ENCODE results near the gene KATNB1. TPM values are rescaled to one million over a fixed set of nuclear protein-coding genes. Genes with fewer than 3 reads are reported as not detected.
"Not testable (repeated sequence)": the region's sequence is repeated elsewhere in the genome, so short reads cannot be mapped to it uniquely, and the experiment has no call there.

The KATNB1 gene
- total RNA-seq, 1 experiment from 2014 or later, result 24.9 TPM

- DNase-seq (ENCODE audit: low spot score), result no peak
These were observed 7.9 kb downstream of the KATNB1 start for GRCh38 chr16:57743458-57743857.

GRCh38 chr16:57743886-57744641 lies 8.5 kb downstream of the KATNB1 start:
- DNase-seq (ENCODE audit: low spot score), result no peak

GRCh38 chr16:57744642-57744903 lies 9.0 kb downstream of the KATNB1 start:
- no peak for DNase-seq (ENCODE audit: low spot score)

- no peak for DNase-seq (ENCODE audit: low spot score)
These were observed 10.2 kb downstream of the KATNB1 start for GRCh38 chr16:57745768-57746167.

DNA sequence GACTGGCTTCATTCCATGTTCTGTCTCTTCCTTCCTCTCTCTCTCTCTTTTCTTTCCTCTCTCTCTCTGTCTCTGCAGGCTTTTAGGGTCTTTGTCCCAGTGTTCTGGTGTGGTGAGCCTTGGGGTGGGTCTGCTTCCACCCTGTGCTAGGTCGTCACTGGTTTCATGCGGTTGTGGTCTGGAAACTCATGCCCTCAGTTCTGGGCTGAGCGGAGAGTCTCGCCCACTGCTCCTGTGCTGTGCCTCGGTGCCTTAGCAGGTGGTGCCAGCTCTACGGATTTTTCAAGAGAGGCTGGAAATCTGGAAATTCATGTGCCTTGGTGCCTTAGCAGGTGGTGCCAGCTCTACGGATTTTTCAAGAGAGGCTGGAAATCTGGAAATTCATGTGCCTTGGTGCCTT lies 10.7 kb downstream of the KATNB1 start:
- DNase-seq (ENCODE audit: low spot score), result not testable (repeated sequence)

GRCh38 chr16:57747091-57747490 lies 11.5 kb downstream of the KATNB1 start:
- no peak for DNase-seq (ENCODE audit: low spot score)

GRCh38 chr16:57747496-57747895 lies 11.9 kb downstream of the KATNB1 start:
- DNase-seq (ENCODE audit: low spot score), result no peak

GRCh38 chr16:57747996-57748395 lies 12.4 kb downstream of the KATNB1 start:
- no peak for DNase-seq (ENCODE audit: low spot score)

DNA sequence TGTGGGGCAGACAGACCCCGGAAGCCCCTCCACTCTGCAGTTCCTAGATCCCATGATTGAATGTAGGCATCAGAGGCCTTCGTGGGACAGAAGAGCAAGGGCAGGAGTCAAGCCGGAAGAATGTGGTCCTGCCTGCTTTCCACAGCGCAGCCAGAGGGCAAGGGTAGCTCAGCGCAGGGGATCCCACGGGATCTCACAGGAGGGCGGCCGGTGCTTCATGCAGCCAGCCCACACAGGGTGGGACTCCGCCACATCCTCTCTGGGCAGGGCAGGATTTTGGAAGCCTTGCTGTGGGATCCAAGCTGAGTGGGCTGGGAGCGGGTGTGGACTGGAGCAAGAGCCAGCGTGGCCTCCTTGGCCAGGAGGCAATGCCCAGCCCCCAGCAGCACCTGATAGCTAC lies 13.0 kb downstream of the KATNB1 start:
- DNase-seq (ENCODE audit: low spot score), result no peak

GRCh38 chr16:57749101-57749692 lies 13.6 kb downstream of the KATNB1 start:
- no peak for DNase-seq (ENCODE audit: low spot score)

DNA sequence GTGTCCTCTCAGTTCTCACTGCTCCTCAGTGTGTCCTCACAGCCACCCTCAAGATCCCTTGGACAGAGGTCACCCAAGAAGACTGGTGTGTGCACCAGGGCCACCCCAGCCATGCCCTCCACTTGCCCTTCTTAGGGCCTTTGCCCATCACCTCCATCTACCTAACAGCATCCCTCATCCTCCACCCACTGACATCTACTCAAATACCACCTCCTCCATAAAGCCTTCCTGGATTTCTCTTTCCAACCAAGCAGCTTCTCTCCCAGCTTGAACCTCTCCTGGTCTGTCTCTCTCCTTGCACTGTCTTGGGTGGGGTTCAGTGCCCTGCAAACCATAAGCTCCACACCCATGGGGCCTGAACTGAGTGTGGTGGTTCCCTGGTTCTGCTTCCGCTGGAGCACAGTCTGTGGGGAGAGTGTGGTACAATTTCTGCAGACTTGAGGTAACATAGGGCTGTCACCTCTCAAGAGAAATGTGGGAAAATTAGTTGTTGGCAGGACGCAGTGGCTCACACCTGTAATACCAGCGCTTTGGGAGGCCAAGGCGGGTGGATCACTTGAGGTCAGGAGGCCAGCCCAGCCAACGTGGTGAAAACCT lies 14.4 kb downstream of the KATNB1 start:
- no peak for DNase-seq (ENCODE audit: low spot score)

GRCh38 chr16:57750796-57751538 lies 15.4 kb downstream of the KATNB1 start:
- DNase-seq (ENCODE audit: low spot score), result no peak

DNA sequence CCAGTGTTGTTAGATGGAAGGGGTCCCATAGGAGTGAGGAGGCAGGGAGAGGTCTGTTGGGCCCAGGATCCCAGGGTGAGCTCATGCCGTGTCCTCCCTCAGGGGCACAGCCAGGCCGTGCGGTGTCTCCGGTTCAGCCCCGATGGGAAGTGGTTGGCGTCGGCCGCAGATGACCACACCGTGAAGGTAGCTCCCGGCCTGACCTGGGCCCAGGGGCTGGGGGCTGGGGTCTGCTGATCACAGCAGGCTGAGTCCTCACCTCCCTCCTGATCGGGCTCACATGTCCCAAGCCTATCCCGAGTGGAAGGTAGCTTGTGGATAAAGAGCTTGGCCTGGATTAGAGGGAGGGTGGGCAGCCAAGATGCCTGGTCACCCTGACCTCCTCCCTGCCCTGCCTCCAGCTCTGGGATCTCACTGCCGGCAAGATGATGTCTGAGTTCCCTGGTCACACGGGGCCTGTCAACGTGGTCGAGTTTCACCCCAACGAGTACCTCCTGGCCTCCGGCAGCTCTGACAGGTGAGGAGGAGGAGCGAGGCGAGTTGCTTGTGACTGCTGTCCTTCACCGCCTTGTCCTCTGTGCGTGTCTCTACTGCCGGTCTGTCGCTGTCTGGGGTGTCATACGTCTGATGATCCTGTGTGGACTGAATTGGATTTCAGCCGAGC lies 16.1 kb downstream of the KATNB1 start:
- DNase-seq (ENCODE audit: low spot score), result no peak

- no peak for DNase-seq (ENCODE audit: low spot score)
These were observed 16.6 kb downstream of the KATNB1 start for GRCh38 chr16:57752203-57752580.

DNA sequence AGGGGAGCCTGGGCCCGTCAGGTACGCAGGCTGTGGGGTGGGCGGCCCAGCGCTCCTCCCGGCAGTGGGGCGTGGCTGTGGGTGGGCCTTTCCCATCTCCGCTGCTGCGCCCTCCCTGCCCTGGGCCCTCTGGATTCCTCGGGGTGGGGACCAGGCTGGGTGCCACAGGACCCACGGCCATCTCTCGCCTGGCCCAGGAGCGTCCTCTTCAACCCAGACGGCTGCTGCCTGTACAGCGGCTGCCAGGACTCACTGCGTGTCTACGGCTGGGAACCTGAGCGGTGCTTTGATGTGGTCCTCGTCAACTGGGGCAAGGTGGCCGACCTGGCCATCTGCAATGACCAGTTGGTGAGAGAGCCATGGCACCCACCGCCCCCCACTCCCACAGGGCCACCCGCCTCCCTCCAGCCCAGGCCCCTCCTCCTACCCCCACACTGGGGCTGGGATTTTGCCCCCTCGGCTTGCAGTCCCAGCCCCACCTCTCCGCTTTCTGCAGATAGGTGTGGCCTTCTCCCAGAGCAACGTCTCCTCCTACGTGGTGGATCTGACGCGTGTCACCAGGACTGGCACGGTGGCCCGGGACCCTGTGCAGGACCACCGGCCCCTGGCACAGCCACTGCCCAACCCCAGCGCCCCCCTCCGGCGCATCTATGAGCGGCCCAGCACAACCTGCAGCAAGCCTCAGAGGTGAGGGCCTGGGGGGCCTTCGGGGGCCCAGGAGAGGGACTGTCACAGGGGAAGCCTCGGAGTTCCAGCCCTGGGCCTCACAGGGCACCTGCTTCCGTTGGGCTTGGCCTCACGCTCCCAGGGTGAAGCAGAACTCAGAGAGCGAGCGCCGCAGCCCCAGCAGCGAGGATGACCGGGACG lies 17.2 kb downstream of the KATNB1 start:
- DNase-seq (ENCODE audit: low spot score), result no peak

GRCh38 chr16:57753448-57754353 lies 18.1 kb downstream of the KATNB1 start:
- DNase-seq (ENCODE audit: low spot score), result no peak

- no peak for DNase-seq (ENCODE audit: low spot score)
These were observed 18.9 kb downstream of the KATNB1 start for GRCh38 chr16:57754354-57755060.

DNA sequence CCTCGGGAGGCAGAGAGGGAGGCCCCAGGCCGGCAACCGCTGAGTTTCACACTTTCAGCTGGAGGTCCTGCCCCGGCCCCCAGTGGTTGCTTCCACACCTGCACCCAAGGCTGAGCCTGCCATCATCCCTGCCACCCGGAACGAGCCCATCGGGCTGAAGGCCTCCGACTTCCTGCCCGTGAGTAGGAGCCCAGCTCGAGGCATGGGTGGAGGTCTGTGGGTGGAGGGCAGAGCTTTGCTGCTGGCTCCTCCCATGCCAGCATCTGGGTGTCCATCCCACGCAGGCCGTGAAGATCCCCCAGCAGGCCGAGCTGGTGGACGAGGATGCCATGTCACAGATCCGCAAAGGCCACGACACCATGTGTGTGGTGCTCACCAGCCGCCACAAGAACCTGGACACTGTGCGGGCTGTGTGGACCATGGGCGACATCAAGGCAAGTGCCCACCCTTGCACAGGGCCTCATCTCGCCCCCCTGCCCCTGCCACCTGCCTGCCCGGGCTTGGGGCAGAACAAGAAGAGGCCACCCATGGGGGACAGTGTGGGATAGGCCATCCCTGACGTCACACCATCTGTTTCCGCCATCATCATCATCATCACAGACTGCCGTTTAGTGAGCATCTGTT lies 19.6 kb downstream of the KATNB1 start:
- DNase-seq (ENCODE audit: low spot score), result no peak
